Choroid plexus epithelial cell (primary cell): ENCODE data around the gene UNC5A.

ENCODE experiments used
- DNase-seq: peaks from one replicate; pipeline ENCODE4 v3.0.0-alpha.2; 2010; ENCODE audit warnings: low read depth
- H3K4me3 ChIP-seq: 2 replicates; pipeline ENCODE4 v1.5.1; 2011; ENCODE audit warnings: low read depth, mild to moderate bottlenecking, control low read depth, low read length, moderate library complexity
- TF ChIP-seq, protein P1 (sequence below): conservative IDR thresholded peaks from 2 replicates; pipeline ENCODE4 v1.5.1; 2011; ENCODE audit warnings: low read depth, mild to moderate bottlenecking, control low read depth, inconsistent platforms, low read length, moderate library complexity

The UNC5A gene

GRCh38 chr5:176810687-176811501 lies 535 bp downstream of the UNC5A start:
- DNase-seq, result peak; percentile 18
- TF ChIP-seq, protein P1, sequence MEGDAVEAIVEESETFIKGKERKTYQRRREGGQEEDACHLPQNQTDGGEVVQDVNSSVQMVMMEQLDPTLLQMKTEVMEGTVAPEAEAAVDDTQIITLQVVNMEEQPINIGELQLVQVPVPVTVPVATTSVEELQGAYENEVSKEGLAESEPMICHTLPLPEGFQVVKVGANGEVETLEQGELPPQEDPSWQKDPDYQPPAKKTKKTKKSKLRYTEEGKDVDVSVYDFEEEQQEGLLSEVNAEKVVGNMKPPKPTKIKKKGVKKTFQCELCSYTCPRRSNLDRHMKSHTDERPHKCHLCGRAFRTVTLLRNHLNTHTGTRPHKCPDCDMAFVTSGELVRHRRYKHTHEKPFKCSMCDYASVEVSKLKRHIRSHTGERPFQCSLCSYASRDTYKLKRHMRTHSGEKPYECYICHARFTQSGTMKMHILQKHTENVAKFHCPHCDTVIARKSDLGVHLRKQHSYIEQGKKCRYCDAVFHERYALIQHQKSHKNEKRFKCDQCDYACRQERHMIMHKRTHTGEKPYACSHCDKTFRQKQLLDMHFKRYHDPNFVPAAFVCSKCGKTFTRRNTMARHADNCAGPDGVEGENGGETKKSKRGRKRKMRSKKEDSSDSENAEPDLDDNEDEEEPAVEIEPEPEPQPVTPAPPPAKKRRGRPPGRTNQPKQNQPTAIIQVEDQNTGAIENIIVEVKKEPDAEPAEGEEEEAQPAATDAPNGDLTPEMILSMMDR, result no peak
- peak overlapping the region; percentile 29 for H3K4me3 ChIP-seq

DNA sequence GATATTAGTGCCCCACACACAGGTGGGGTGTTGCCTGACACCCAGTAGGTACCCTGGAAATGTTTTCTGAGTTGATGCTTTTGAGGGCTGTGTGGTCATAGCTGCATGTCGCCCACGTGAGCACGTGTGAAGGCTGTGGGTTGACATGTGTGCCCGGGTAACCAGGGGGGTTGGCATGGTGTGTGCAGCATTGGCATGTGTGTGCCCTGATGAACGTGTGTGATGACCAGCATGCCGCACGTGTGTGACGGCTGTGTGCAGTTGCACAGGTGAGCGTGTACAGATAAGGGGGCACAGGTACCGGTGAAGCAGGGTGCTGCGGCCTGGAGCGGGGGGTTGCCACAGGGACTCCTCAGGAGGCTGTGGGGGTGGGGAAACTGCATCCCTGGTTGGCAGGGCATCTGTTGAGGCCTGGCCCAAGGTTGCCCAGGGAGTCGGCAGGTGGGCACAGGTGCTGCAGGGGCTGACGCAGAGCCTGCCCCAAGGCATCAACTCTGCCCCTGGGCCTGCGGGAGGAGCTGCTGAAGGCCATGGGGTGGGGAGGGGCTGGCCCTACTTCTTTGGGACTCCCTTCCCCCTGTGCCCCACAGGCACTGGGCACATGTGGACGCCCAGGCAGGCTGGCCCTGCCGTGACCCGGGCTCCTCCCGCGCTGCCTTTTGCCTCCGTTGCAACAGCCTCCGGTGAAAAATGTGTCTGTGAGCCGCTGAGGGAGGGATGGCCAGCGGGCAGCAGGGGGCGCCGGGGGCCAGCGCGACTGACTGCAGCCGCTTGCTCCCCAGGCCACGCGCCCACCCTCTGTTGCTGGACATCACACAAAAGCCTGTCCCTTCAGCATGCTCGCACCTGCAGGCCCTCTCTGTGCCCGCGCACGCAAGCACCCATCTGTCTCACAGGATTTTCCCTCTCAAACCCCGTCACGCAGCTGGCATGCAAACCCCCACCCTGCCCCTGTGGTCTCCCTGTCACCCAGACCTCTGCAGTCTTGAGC lies 2.2 kb downstream of the UNC5A start:
- peak; percentile 42 for DNase-seq
- TF ChIP-seq, protein P1, result peak; percentile 71
- no peak overlapping the region for H3K4me3 ChIP-seq

DNA sequence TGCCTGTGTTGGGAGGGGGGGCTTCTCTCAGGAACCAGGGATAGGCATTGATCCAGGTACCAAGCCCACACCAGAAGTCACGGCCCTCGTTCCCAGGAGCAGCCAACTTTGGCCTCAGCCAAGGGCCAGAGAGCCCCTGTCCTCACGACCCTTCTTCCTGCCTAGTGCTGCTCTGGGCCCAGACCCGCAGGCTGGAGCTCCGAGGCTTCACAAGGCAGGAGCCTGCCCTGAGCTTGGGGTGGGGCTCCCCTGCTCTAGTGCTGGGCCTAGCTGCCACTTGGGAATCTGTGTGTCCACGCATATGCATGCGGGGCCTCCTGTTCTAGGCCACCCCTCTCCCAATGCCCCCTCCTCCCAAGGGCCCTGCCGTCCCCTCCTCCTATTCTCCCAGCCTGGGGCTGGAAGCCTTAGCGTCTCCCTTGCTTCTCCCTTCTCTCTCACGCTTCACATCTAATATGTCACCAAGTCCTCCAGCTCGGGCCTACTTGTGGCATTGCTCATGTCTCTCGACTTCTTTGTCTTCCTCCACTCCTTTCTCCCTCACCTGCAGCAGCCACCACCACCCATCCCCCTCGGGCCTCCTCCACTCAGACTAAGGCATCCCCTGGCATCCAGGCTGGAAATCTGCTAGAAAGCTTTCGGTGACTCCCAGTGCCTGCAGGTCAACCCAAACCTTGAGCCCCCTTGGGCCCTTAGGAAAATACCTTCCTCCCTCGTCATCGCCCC lies 3.4 kb downstream of the UNC5A start:
- TF ChIP-seq, protein P1, result no peak
- no peak overlapping the region for H3K4me3 ChIP-seq
- DNase-seq, result no peak

DNA sequence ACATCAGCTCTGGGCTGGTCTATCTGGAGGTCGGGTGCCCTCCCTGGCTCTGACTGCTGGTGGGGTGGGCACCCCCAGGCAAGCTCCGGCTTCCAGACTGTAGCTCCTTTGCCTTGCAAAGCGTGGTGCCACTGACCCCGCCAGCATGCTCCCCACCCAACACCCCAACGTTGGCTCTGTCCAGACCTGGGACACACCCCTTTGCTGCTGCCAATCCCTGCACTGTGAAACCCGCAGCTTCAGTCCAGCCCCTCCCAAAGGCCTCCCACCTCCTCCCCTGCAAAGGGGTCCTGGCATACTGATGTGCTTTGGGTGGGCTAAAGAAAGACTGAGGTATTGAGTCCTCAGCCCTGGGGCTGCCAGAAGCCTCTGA lies 3.9 kb downstream of the UNC5A start:
- H3K4me3 ChIP-seq, result no peak overlapping the region
- DNase-seq, result no peak
- TF ChIP-seq, protein P1, result no peak

DNA sequence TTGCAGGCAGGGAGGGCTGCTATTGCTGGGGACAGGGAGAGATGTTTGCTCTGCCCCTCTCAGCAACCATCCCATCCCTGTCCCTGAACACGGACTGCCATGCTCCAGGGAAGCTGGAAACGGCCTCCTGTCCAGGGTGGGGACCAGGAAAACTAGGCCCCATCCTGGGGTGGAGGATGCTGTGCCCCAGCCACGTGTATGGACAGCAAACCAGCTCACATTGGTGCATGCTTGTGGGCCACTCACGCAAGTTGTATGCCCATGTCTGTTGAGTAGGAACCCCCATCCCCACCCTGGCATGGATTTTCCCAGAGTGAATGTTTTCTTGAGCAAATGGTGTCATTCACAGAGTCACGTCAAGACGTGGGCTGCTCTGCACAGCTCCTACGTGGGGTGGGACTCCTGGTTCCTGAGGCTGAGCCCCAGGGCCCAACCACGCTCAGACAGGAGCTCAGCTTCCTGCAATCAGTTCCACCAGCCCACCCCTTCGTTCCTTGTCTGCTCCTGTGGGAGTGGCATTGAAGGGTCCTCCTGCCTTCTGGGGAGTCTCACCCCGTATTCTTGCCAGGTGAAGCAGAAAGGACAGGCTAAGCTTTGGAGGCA lies 4.6 kb downstream of the UNC5A start:
- TF ChIP-seq, protein P1, result no peak
- DNase-seq, result no peak
- no peak overlapping the region for H3K4me3 ChIP-seq

DNA sequence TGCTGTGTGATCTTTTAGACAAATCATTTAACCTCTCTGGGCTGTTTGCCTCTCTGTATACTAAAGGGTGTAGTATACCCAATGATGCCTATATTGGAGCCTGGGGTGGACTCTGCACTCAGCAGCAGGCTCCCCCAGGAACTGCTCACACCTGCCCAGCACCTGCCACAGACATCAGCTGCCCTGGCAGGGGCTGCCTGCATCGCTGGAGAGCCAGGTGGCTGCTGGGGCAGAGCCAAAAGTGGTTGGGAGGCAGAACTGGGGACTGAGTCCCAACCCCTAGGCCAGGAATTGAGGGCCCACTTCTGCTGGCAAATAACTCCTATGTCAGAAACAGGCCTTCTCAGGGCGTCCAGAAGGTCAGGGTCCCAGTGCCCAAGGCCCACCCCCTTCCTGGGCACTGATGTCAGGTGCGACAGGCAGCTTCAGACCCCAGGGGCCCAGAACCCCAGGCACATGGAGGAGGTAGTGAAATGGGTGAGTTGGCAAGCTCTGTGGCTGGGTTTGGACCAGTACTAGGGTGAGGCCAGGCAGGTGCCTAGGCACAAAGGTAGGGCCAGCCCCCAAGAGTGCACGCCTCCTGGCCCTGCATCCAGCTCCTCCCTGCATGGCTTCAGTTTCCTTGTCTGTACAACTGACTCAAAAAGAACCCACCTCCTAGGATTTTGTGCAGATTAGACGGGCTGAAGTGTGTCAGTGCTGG lies 5.8 kb downstream of the UNC5A start:
- no peak overlapping the region for H3K4me3 ChIP-seq
- no peak for DNase-seq
- TF ChIP-seq, protein P1, result no peak
